Activated T-cell treated with anti-CD3 and anti-CD28 coated beads, Interleukin-2, amount 50 U/mL, for 24 hours (primary cell): Measurements from ENCODE around the gene RPIA.
"Not testable (repeated sequence)": the region's sequence is repeated elsewhere in the genome, so short reads cannot be mapped to it uniquely, and the experiment has no call there.

Source experiments
- DNase-seq: peaks from one replicate; pipeline ENCODE4 v3.0.0-alpha.2; 2020
- H3K27ac Mint-ChIP-seq: 2 replicates; pipeline ENCODE4 v1.8.0; 2020; ENCODE audit warnings: mild to moderate bottlenecking, mixed read lengths
- H3K27me3 Mint-ChIP-seq: 2 replicates; pipeline ENCODE4 v1.8.0; 2020; ENCODE audit warnings: mixed read lengths
- H3K36me3 Mint-ChIP-seq: 2 replicates; pipeline ENCODE4 v1.8.0; 2020; ENCODE audit warnings: low read depth, mixed read lengths
- H3K4me1 Mint-ChIP-seq: 2 replicates; pipeline ENCODE4 v1.8.0; 2020; ENCODE audit warnings: low read depth, mixed read lengths
- H3K4me3 Mint-ChIP-seq: 2 replicates; pipeline ENCODE4 v1.8.0; 2020; ENCODE audit warnings: mild to moderate bottlenecking, moderate library complexity, mixed read lengths
- H3K9me3 Mint-ChIP-seq: 2 replicates; pipeline ENCODE4 v1.8.0; 2020; ENCODE audit warnings: mixed read lengths

The RPIA gene

DNA sequence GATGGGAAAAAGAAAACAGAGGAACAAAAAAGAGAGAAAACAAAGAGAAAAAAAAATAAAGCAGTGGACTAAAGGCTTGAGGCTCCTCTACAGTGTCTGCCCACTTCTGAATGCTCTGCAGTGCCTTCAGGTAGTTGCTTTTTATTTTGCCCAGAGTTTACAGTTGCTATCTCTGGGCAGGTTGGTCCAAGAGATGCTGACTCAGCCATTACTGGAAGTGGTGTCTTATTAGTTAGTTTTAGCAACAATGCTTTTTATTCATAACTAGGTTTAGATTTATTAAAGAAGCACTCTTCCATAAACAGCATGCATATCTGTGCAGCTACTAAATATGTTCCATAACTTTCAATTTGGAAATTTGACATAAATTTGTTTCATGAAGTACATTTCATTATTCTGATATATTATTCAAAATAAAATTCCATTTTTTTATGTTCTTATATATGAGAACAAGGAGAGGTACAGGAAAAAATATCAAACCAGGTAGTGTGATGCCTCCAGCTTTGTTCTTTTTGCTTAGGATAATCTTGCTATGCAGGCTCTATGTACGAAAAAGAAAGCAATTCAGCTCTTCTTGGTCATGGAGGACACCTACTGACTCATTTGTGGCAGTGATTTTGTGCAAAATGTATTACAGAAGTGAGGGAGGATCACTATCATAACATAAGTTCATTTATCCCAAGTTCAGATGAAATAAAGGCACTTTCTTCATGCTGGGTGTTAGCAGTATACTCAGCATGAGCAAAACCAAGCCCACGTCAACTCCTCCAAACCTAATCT lies 69.5 kb downstream of the RPIA start:
- Mint-ChIP-seq H3K27me3 (peaks cover 21% of the 10 kb centered on the region), H3K36me3 (peaks cover 49% of the 10 kb centered on the region), H3K4me1 (peaks cover 4% of the 10 kb centered on the region), H3K9me3 (peaks cover 24% of the 10 kb centered on the region), H3K4me3 (no peak overlapping the region), H3K27ac (no peak overlapping the region)
- DNase-seq: no peak

DNA sequence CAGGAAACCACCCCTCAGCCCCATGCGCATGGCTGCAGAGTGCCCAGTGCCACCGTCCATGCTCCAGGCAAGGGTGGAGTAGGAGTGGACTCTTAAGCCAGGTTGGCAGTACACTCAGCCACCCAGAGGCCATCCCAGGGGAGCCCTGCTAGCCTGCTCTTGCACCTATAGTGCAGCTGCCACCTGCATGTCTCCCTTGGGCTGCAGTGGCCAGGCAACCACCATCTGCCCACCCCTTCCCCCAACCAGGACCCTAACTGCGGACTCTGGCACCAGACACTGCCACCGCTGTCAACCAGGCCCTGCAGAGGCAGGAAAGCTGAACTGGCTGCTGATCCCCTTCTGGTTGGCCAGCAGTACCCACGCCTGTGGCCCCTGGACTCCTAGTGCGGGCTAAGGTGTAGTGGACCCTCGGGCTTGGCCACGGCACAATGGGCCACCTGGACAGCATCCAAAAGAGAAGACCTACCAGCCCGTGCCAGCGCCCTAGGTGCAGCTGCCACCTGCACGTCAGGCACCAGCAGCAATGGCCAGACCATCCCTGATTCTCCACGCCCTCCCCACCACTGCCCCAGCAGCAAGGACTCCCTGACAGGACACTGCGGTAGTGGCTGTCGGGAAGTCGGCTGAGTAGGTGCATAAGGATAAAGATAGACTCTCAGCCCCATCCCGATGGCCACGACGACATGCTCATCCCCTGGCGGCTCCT lies 72.8 kb downstream of the RPIA start:
- Mint-ChIP-seq H3K4me3 (no peak overlapping the region), H3K4me1 (peaks cover 4% of the 10 kb centered on the region)

DNA sequence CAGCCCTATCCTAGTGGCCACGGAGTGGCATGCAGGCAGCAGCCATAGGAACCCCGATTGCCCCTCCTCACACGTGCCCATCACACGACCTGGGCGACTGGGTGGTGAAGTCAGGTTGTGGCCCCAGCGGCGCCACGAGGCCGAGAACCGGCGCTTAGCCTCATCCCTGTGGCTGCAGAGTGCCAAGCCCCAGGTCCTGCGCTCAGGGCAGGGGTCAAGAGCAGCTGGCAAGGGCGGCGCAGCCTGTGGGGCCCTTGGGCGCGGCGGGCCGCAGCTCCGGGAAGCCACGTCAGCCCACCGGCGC lies 73.3 kb downstream of the RPIA start:
- peaks cover 30% of the 10 kb centered on the region for H3K27me3 Mint-ChIP-seq
- H3K27ac Mint-ChIP-seq: no peak overlapping the region
- peaks cover 4% of the 10 kb centered on the region for H3K4me1 Mint-ChIP-seq
- H3K36me3 Mint-ChIP-seq: peaks cover 13% of the 10 kb centered on the region
- peaks cover 5% of the 10 kb centered on the region for H3K9me3 Mint-ChIP-seq
- H3K4me3 Mint-ChIP-seq: no peak overlapping the region
- DNase-seq: no peak

More for the DNA sequence above, 72.8 kb downstream of the RPIA start:
- Mint-ChIP-seq H3K9me3 (peaks cover 7% of the 10 kb centered on the region), H3K27ac (no peak overlapping the region), H3K36me3 (peaks cover 17% of the 10 kb centered on the region), H3K27me3 (peaks cover 30% of the 10 kb centered on the region)
- DNase-seq: no peak

DNA sequence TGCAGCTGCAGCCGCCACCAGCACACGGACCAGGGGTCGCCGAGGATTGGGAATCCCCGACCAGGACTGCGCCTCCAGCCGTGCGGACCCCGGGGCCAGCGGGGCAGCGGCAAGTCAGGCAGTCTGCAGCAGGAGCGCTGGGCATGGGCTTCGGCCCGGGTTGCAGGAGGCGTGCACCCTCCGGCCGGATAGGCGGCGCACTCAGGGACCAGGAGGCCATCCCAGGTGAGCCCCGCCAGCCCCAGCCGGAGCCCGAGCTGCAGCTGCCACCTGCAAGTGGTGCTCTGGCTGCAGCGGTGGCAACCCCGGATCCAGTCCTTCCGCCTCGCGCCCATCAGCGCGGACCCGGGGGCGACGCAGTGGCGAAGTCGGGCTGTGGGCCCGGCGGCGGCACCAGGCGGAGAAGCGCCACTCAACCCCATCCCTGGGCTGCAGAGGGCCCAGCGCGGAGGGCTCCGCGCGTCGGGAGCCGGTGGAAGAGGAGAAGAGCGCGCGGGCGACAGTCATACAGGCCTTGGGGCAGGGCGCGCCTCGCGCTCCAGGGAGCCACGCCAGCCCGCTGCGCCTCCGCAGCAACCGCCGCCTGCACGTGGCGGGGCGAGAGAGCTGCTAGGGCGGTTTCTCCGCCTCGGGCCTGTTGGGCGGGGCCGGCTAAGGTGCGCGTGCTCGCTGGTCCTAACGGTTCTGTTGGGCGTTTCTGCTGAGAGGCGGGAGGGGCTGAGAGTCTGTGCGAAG lies 73.8 kb downstream of the RPIA start:
- peak; percentile 68 for DNase-seq
- Mint-ChIP-seq H3K4me1 (peaks cover 4% of the 10 kb centered on the region), H3K4me3 (peak overlapping the region; percentile 73), H3K27ac (peak overlapping the region; percentile 28), H3K27me3 (peaks cover 33% of the 10 kb centered on the region), H3K36me3 (peaks cover 9% of the 10 kb centered on the region), H3K9me3 (peaks cover 2% of the 10 kb centered on the region)

DNA sequence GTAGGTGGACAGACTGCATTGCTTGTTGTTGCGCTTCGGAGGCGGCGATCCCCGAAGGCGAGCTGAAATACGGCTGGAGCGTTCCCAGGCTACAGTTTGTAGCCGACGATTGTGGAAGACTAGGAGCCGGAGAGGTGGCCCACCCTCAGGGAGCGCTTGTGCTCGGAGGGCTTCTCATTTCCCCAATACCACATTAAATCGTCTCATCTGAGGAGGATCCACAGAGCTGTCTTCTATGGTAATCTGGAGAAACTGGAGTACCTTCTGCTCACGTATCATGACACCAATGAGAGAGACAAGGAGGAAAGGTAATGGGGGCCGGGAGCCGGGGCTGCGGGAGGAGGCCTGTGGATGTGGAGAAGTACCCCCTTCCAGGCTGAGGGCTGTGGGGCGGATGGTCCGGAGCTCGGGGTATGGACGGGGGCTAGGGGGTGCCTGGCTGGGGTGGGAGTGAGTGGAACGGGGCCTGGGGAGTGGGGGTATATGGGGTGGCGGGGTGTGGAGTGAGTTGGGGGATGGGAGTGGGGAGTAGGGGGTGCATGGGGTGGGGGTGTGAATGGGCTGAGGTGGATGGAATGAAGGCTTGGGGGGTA lies 74.5 kb downstream of the RPIA start:
- not testable (repeated sequence) for H3K4me1 Mint-ChIP-seq, H3K36me3 Mint-ChIP-seq, H3K9me3 Mint-ChIP-seq, DNase-seq
- peak overlapping the region; percentile 28 for H3K27ac Mint-ChIP-seq
- peak overlapping the region; percentile 73 for H3K4me3 Mint-ChIP-seq
- peaks cover 34% of the 10 kb centered on the region for H3K27me3 Mint-ChIP-seq

DNA sequence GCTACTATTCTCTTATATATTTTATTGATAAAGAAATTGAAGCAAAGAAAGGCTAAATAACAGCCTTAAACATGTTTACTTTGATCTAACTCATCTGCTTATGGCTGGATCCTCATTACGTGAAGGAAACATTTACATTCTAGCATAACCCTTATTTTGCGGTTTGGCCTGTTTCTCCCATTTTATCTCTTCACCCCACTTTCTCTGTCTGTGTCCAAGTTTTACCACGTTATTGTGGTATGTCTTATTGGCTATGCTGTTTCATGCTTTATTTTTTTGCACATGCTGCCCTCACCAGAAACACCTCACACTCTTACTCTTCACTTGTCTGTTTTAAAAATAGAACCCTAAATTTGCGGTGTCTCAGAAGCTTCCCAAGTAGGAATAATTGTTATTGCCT lies 78.5 kb downstream of the RPIA start:
- peaks cover 4% of the 10 kb centered on the region for H3K4me1 Mint-ChIP-seq
- no peak overlapping the region for H3K4me3 Mint-ChIP-seq
- peaks cover 24% of the 10 kb centered on the region for H3K27me3 Mint-ChIP-seq
- DNase-seq: no peak
- no peaks in the 10 kb centered on the region for H3K36me3 Mint-ChIP-seq
- peaks cover 4% of the 10 kb centered on the region for H3K9me3 Mint-ChIP-seq
- H3K27ac Mint-ChIP-seq: no peak overlapping the region

DNA sequence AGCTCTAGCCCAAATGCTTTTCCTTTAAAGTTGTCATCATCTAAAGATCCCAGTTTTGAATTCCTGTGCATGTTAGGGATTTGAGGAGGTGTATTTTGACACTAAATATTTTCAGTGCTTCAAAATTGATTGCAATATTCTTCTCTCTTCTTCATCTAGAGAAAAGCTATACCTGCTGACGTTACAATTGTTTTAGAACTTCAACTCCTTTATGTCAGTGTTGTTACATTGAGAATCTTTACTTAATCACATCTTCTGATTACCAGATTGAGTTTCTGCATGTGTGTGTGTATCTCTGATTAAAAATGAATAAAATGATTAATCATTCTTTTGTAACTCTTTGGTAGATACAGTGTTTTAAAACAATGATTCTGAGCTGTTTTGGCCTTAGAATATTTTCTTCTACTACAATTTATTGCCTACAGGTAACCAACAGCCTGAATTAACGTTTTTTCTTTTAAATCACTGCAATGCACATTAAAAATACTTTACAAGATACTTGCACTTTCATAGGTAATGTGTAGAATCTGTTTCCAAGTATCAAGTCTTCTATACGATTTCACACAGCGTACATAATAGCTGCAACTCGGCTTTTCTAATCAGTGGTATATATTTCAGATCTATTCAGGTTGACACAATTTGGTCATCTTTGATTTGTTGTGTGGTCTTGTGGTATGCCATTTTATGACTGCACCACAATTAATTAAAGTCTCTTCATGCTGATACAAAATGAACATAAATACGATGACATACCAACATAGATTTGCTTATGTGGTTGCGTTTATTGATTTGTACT lies 82.0 kb downstream of the RPIA start:
- H3K36me3 Mint-ChIP-seq, DNase-seq, H3K4me1 Mint-ChIP-seq, H3K27ac Mint-ChIP-seq, H3K4me3 Mint-ChIP-seq: not testable (repeated sequence)
- Mint-ChIP-seq H3K27me3 (peaks cover 14% of the 10 kb centered on the region), H3K9me3 (peaks cover 13% of the 10 kb centered on the region)

DNA sequence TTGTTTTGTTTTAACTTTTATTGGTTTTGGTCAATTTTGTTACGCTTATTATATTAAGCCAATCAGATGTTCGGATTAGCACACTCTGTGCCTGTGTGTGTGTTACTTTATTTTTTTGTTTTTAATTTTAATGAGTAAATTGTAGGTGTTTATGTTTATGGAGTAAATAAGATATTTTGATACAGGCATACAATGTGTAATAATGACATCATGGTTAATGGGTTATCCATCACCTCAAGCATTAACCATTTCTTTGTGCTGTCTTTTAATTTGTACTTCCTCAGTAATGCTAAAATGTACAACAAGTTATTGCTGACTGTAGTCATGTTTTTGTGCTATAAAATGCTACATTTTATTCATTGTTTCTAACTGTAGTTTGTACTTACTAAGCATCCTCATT lies 97.7 kb downstream of the RPIA start:
- not testable (repeated sequence) for DNase-seq, H3K4me1 Mint-ChIP-seq, H3K4me3 Mint-ChIP-seq, H3K27me3 Mint-ChIP-seq, H3K27ac Mint-ChIP-seq, H3K36me3 Mint-ChIP-seq, H3K9me3 Mint-ChIP-seq

DNA sequence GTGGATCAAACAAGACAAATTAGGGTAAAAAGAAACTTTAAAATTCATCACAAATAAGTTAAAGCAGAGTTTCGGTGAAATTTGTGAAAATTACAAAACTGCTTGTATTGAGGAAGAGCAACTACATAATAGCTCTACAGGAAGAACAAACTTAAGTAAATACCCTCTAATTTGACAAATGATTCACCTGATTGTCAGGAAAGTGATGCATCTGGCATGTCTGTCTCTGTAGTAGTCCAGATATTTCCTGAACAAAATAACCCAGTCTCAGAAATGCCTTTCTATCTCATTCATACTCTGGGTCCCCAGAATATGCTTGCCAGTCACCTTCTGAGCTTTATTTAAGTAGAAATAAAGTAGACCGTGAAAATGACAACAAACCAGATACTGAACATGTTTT lies 104.5 kb downstream of the RPIA start:
- not testable (repeated sequence) for DNase-seq, H3K4me3 Mint-ChIP-seq, H3K36me3 Mint-ChIP-seq, H3K4me1 Mint-ChIP-seq, H3K27ac Mint-ChIP-seq, H3K9me3 Mint-ChIP-seq, H3K27me3 Mint-ChIP-seq

DNA sequence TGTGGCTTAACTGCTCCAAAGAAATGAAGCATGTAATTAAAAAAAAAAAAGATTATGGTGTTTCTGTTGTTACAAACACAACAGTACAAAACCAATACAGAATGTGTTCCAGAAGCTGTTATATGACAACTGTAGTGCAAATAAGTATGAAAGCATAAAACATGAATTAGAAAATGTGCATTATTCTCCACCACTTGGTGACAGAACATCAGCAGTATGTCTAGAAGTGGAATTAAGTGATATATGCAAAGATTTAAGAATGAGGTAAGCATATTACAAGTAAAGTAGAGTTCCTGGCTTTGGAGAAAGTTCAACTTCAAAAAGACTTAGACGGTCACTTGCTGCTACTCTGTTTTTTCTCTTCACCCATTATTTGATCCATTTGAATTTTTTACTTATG lies 105.0 kb downstream of the RPIA start:
- not testable (repeated sequence) for H3K27me3 Mint-ChIP-seq, H3K9me3 Mint-ChIP-seq, H3K4me1 Mint-ChIP-seq, H3K4me3 Mint-ChIP-seq, H3K36me3 Mint-ChIP-seq, H3K27ac Mint-ChIP-seq, DNase-seq

DNA sequence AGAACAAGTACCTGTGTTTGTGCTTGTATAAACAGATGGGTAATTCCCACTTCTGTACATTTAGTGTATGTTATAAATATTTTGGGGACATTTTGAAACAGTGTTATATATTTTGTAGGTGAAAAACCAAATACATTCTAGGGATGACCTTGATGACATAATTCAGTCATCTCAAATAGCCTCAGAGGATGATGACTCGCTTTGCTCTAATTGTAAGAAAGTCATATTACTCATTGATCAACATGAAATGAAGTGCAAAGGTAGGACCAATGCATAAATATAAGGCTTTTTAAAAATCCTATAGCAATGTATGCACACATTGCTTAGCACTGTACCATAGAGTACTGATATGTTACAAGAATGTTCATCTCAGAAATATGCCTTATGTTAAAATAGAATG lies 105.7 kb downstream of the RPIA start:
- H3K27me3 Mint-ChIP-seq, H3K36me3 Mint-ChIP-seq, H3K4me3 Mint-ChIP-seq, H3K27ac Mint-ChIP-seq, H3K4me1 Mint-ChIP-seq, DNase-seq, H3K9me3 Mint-ChIP-seq: not testable (repeated sequence)
